Gastrocnemius medialis (tissue), 4 donors: ENCODE results near the gene HELLS.

Experiments
- CTCF ChIP-seq, 5 experiments: fragments of 450-650 bp in 3 of 5; fragments of 200-600 bp in 2 of 5; sonication (generic) in 2 of 5; IDR thresholded peaks in 4 of 5; conservative IDR thresholded peaks in 1 of 5; 1 replicate in 4 of 5; 2 replicates in 1 of 5; pipeline ENCODE4 v1.5.1; 2016 to 2019; ENCODE audit warnings: antibody characterized with exemption in 5 of 5, mild to moderate bottlenecking in 3 of 5, moderate library complexity in 3 of 5
- POLR2A ChIP-seq, 2 donors: fragments of 450-650 bp; IDR thresholded peaks; one replicate each; pipeline ENCODE4 v1.6.1; 2017; ENCODE audit warnings: antibody characterized with exemption in 2 of 2, mild to moderate bottlenecking in 2 of 2, moderate library complexity in 2 of 2

GRCh38 chr10:94627511-94627910, 81.9 kb downstream of the HELLS start:
- TF ChIP-seq CTCF (IDR thresholded peaks at IDR 0.05 in 4 of 5, conservative IDR thresholded peaks at IDR 0.05 in 1 of 5) = no peak
- no peak for TF ChIP-seq POLR2A (IDR thresholded peaks at IDR 0.05)
